Fibroblast of lung (primary cell): Measurements from ENCODE around the gene ZC3HAV1. TPM values are rescaled to one million over a fixed set of nuclear protein-coding genes. Genes with fewer than 3 reads are reported as not detected.

Source experiments
- DNase-seq, 2 donors: peaks; one replicate each; pipeline versions ENCODE4 v3.0.0 to v3.0.0-alpha.2; 2010; ENCODE audit warnings: low read depth in 2 of 2
- H2AFZ ChIP-seq: 2 replicates; pipeline ENCODE4 v1.5.1; 2012; ENCODE audit warnings: low read length, control low read depth, inconsistent platforms
- H3K27ac ChIP-seq: 2 replicates; pipeline ENCODE4 v1.5.1; 2011; ENCODE audit warnings: low read length, control low read depth; ENCODE audit not compliant: insufficient read depth
- H3K27me3 ChIP-seq: 2 replicates; pipeline ENCODE4 v1.5.1; 2011; ENCODE audit warnings: mild to moderate bottlenecking, low read length; ENCODE audit not compliant: control insufficient read depth, insufficient read depth
- H3K36me3 ChIP-seq: 2 replicates; pipeline ENCODE4 v1.5.1; 2011; ENCODE audit warnings: low read length; ENCODE audit not compliant: control insufficient read depth, insufficient read depth
- H3K4me1 ChIP-seq: 2 replicates; pipeline ENCODE4 v1.5.1; 2011; ENCODE audit warnings: low read length; ENCODE audit not compliant: control insufficient read depth, insufficient read depth; ENCODE audit errors: extremely low read depth
- H3K4me2 ChIP-seq: 2 replicates; pipeline ENCODE4 v1.5.1; 2011; ENCODE audit warnings: low read length, control low read depth; ENCODE audit not compliant: insufficient read depth; ENCODE audit errors: extremely low read depth
- H3K4me3 ChIP-seq, 4 experiments: fragments of 200-600 bp in 1 of 4; sonication (generic) in 1 of 4; replicated peaks in 1 of 4; 2 replicates each; pipeline ENCODE4 v1.5.1; 2011 to 2016; ENCODE audit warnings: low read length in 4 of 4, low read depth in 3 of 4, mild to moderate bottlenecking in 3 of 4, control low read depth in 2 of 4, inconsistent platforms in 1 of 4, mixed read lengths in 1 of 4; ENCODE audit not compliant: insufficient read depth in 1 of 4; ENCODE audit errors: control extremely low read depth in 1 of 4
- H3K79me2 ChIP-seq: 2 replicates; pipeline ENCODE4 v1.5.1; 2012; ENCODE audit warnings: mild to moderate bottlenecking, low read length, inconsistent platforms; ENCODE audit not compliant: control insufficient read depth, insufficient read depth
- H3K9ac ChIP-seq: 2 replicates; pipeline ENCODE4 v1.5.1; 2011; ENCODE audit warnings: mild to moderate bottlenecking, low read length, control low read depth; ENCODE audit not compliant: insufficient read depth
- H3K9me3 ChIP-seq: 2 replicates; pipeline ENCODE4 v1.5.1; 2012; ENCODE audit warnings: low read depth, low read length; ENCODE audit not compliant: control insufficient read depth, insufficient read depth
- H4K20me1 ChIP-seq: 2 replicates; pipeline ENCODE4 v1.5.1; 2011; ENCODE audit warnings: low read length; ENCODE audit not compliant: control insufficient read depth, insufficient read depth; ENCODE audit errors: extremely low read depth
- EZH2 ChIP-seq: IDR thresholded peaks from 2 replicates; pipeline ENCODE4 v1.5.1; 2012; ENCODE audit warnings: low read length, control low read depth, mild to moderate bottlenecking; ENCODE audit errors: missing control alignments
- polyA plus RNA-seq, 2 donors: library from polyadenylated mRNA; depleted of rRNA in 1 of 2; stranded (reverse) in 1 of 2; unstranded in 1 of 2; fragments of >200 nt; gene quantifications; 2 replicates each; pipeline ENCODE4 v1.2.1, GENCODE V29; 2011 to 2012; ENCODE audit warnings: missing spikeins in 1 of 2
- total RNA-seq: library from RNA; depleted of rRNA; stranded (reverse); fragments of >200 nt; gene quantifications from 2 replicates; pipeline ENCODE4 v1.2.1, GENCODE V29; 2014
- TF ChIP-seq, protein P1 (sequence below), 2 donors: IDR thresholded peaks in 1 of 2; conservative IDR thresholded peaks in 1 of 2; 1 replicate in 1 of 2; 2 replicates in 1 of 2; pipeline ENCODE4 v1.5.1; 2011 to 2012; ENCODE audit warnings: low read length in 2 of 2, control low read depth in 1 of 2, inconsistent platforms in 1 of 2, low read depth in 1 of 2, mild to moderate bottlenecking in 1 of 2

The ZC3HAV1 gene
- total and polyA plus RNA-seq, 2 donors (not counting 1 experiment from before 2014, with no cell fraction given) = 24.8 to 28.8 TPM

DNA sequence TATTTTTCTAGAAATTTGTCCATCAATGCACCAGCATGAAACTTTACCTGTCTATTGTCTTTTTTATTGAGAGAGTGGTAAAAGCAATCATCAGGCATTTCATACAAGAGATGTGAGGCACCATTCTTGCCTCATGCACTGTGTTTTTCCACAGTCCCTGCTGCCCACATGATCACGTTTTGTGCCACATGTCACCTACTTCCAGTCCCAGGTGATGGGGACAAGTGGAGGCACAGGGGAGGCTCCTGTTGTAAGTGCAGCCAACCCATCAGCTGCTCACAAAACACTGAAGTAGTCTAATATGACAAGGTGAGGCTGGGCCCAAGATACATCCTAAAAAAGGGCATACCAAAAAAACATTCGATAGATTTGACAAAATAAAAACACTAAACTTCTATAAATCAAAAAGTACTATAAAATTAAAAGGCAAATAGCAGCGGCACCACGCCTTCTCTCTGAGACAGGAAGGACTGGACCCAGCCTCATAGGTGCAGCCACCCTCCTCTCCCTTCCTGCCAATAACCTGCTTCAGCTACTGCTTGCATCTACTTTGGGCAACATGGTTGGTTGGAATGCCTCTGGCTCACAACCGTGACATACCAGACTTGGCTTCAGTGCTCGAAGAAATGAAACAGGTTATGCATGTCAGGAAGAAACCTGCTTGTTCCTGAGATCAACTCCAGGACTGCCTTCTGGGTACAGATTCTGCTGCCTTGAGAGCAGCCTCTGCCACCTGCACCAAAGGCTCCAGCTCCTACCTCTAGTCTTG is 76.0 kb downstream of the ZC3HAV1 start:
- Histone ChIP-seq H3K9me3 (no peaks in the 10 kb centered on the region), H3K79me2 (peaks cover 21% of the 10 kb centered on the region)
- DNase-seq = no peak

DNA sequence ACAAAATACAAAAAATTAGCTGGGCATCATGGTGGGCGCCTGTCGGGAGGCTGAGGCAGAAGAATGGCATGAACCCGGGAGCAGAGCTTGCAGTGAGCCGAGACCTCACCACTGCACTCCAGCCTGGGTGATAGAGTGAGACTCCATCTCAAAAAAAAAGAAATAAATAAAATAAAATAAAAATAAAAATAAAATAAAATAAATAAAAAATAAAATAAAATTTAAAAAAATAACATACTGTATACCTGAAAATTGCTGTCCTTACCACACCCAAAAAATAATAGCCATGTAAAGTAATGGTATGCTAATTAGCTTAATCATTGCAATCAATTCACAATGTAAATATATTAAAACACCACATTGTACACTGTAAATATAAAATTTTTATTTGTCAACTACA is 77.0 kb downstream of the ZC3HAV1 start:
- peaks cover 5% of the 10 kb centered on the region for H3K36me3 ChIP-seq
- H3K27me3 ChIP-seq = no peaks in the 10 kb centered on the region
- TF ChIP-seq, protein P1, sequence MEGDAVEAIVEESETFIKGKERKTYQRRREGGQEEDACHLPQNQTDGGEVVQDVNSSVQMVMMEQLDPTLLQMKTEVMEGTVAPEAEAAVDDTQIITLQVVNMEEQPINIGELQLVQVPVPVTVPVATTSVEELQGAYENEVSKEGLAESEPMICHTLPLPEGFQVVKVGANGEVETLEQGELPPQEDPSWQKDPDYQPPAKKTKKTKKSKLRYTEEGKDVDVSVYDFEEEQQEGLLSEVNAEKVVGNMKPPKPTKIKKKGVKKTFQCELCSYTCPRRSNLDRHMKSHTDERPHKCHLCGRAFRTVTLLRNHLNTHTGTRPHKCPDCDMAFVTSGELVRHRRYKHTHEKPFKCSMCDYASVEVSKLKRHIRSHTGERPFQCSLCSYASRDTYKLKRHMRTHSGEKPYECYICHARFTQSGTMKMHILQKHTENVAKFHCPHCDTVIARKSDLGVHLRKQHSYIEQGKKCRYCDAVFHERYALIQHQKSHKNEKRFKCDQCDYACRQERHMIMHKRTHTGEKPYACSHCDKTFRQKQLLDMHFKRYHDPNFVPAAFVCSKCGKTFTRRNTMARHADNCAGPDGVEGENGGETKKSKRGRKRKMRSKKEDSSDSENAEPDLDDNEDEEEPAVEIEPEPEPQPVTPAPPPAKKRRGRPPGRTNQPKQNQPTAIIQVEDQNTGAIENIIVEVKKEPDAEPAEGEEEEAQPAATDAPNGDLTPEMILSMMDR (conservative IDR thresholded peaks at IDR 0.05 in 1 of 2, IDR thresholded peaks at IDR 0.05 in 1 of 2; ENCODE audit: low read depth in 1 of 2, low read length in 2 of 2) = no peak
- no peak for TF ChIP-seq EZH2
- no peaks in the 10 kb centered on the region for H4K20me1 ChIP-seq
- DNase-seq = no peak
- H3K79me2 ChIP-seq = peaks cover 21% of the 10 kb centered on the region
- peaks cover 3% of the 10 kb centered on the region for H3K4me1 ChIP-seq
- H2AFZ ChIP-seq = no peak overlapping the region
- H3K9ac ChIP-seq = no peak overlapping the region
- no peak overlapping the region for H3K27ac ChIP-seq
- H3K4me3 ChIP-seq = no peak overlapping the region
- H3K9me3 ChIP-seq = no peaks in the 10 kb centered on the region
- H3K4me2 ChIP-seq = no peak overlapping the region

More for the DNA sequence above, 76.0 kb downstream of the ZC3HAV1 start:
- no peak overlapping the region for H3K9ac ChIP-seq
- H3K27ac ChIP-seq = no peak overlapping the region
- TF ChIP-seq, protein P1 (conservative IDR thresholded peaks at IDR 0.05 in 1 of 2, IDR thresholded peaks at IDR 0.05 in 1 of 2; ENCODE audit: low read depth in 1 of 2, low read length in 2 of 2) = no peak
- no peak for TF ChIP-seq EZH2
- no peak overlapping the region for H2AFZ ChIP-seq
- no peaks in the 10 kb centered on the region for H4K20me1 ChIP-seq
- no peak overlapping the region for H3K4me2 ChIP-seq
- no peaks in the 10 kb centered on the region for H3K27me3 ChIP-seq
- peaks cover 3% of the 10 kb centered on the region for H3K4me1 ChIP-seq
- peaks cover 3% of the 10 kb centered on the region for H3K36me3 ChIP-seq
- H3K4me3 ChIP-seq = peak overlapping the region in 2 of 4 experiments; percentile 19 to 74

DNA sequence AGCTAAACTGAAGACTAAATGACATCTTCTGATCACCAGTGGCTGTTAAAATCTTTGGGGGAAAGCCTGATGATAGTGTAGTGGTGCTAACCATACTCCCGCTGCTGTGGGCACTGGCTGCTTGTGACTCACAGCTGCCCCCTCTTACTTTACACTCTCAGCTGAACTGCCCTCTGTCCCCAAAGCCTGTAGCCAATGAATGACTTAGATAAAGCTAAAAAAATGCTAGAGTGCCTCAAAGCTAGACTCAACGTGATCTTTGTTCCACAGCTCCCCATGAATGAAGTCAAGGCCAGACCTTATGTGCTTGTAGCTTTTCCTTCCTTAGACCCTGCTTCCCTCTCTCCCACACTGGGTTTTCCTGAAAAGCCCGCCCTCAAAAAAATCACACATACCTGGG is 80.2 kb downstream of the ZC3HAV1 start:
- no peak for TF ChIP-seq EZH2
- TF ChIP-seq, protein P1 (conservative IDR thresholded peaks at IDR 0.05 in 1 of 2, IDR thresholded peaks at IDR 0.05 in 1 of 2; ENCODE audit: low read depth in 1 of 2, low read length in 2 of 2) = no peak

More for the DNA sequence above, 80.2 kb downstream of the ZC3HAV1 start:
- Histone ChIP-seq H4K20me1 (no peaks in the 10 kb centered on the region), H3K4me1 (peaks cover 1% of the 10 kb centered on the region), H3K9me3 (no peaks in the 10 kb centered on the region), H3K27ac (no peak overlapping the region), H3K9ac (no peak overlapping the region), H3K27me3 (no peaks in the 10 kb centered on the region), H3K36me3 (peaks cover 13% of the 10 kb centered on the region), H3K4me3 (no peak overlapping the region), H3K79me2 (peaks cover 10% of the 10 kb centered on the region), H3K4me2 (no peak overlapping the region), H2AFZ (no peak overlapping the region)
- no peak for DNase-seq
